ENCODE measurements around the gene GNAL. TPM values are rescaled to one million over a fixed set of nuclear protein-coding genes. Genes with fewer than 3 reads are reported as not detected.

Gene GNAL
- total and polyA plus RNA-seq, 2 experiments from 2014 or later, result 7.5 to 21.6 TPM

DNA sequence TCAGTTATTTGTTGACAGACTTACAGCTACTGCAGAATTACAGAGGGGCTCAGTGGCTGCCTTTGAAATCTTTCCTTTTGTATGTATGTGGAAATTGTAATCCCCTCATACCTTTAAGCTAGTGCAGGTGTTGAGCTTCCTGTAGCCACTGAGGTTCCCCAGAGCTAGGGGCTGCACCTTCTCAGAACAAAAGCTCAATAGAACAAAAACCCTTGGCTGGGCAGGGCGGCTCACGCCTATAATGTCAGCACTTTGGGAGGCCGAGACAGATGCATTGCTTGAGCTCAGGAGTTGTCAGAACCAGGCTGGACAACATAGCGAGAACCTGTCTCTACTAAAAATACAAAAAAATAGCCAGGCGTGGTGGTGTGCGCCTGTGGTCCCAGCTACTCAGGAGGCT is 120.8 kb downstream of the GNAL start:
- Mint-ChIP-seq H3K36me3 (ENCODE audit: low read depth) (no peaks in the 10 kb centered on the region), H3K4me1 (peaks cover 56% of the 10 kb centered on the region), H3K4me3 (no peak overlapping the region), H3K27me3 (ENCODE audit: insufficient read depth, low read depth, poor library complexity) (peaks cover 20% of the 10 kb centered on the region), H3K27ac (peak overlapping the region; percentile 80; the same call in 1 of the 2 replicates), H3K9me3 (no peaks in the 10 kb centered on the region)
- H3K4me3 ChIP-seq, result no peak overlapping the region
- no peaks in the 10 kb centered on the region for H3K9me2 ChIP-seq (ENCODE audit: insufficient read depth)
- H3K4me2 ChIP-seq, result 0 out of 2 replicates have a peak overlapping the region, but pooled peaks have one; percentile 15
- TF ChIP-seq EZH2 (IDR thresholded peaks at IDR 0.05; ENCODE audit: low read depth, unreplicated experiment) (no peak), ZNF114 (CRISPR knock-in tag; IDR thresholded peaks at IDR 0.05) (no peak), POLR2AphosphoS5 (IDR thresholded peaks at IDR 0.05; ENCODE audit: low read depth) (no peak), CREB1 (CRISPR knock-in tag; IDR thresholded peaks at IDR 0.05; ENCODE audit: low read depth) (no peak), JUNB (IDR thresholded peaks at IDR 0.05; ENCODE audit: unreplicated experiment) (no peak), EZH2phosphoT487 (IDR thresholded peaks at IDR 0.05; ENCODE audit: unreplicated experiment) (no peak), NANOG (IDR thresholded peaks at IDR 0.05; ENCODE audit: borderline replicate concordance) (no peak), ZNF331 (CRISPR knock-in tag; IDR thresholded peaks at IDR 0.05; ENCODE audit: low read depth) (no peak), STAT1 (IDR thresholded peaks at IDR 0.05; ENCODE audit: unreplicated experiment) (no peak)
- TF ChIP-seq, protein P1, sequence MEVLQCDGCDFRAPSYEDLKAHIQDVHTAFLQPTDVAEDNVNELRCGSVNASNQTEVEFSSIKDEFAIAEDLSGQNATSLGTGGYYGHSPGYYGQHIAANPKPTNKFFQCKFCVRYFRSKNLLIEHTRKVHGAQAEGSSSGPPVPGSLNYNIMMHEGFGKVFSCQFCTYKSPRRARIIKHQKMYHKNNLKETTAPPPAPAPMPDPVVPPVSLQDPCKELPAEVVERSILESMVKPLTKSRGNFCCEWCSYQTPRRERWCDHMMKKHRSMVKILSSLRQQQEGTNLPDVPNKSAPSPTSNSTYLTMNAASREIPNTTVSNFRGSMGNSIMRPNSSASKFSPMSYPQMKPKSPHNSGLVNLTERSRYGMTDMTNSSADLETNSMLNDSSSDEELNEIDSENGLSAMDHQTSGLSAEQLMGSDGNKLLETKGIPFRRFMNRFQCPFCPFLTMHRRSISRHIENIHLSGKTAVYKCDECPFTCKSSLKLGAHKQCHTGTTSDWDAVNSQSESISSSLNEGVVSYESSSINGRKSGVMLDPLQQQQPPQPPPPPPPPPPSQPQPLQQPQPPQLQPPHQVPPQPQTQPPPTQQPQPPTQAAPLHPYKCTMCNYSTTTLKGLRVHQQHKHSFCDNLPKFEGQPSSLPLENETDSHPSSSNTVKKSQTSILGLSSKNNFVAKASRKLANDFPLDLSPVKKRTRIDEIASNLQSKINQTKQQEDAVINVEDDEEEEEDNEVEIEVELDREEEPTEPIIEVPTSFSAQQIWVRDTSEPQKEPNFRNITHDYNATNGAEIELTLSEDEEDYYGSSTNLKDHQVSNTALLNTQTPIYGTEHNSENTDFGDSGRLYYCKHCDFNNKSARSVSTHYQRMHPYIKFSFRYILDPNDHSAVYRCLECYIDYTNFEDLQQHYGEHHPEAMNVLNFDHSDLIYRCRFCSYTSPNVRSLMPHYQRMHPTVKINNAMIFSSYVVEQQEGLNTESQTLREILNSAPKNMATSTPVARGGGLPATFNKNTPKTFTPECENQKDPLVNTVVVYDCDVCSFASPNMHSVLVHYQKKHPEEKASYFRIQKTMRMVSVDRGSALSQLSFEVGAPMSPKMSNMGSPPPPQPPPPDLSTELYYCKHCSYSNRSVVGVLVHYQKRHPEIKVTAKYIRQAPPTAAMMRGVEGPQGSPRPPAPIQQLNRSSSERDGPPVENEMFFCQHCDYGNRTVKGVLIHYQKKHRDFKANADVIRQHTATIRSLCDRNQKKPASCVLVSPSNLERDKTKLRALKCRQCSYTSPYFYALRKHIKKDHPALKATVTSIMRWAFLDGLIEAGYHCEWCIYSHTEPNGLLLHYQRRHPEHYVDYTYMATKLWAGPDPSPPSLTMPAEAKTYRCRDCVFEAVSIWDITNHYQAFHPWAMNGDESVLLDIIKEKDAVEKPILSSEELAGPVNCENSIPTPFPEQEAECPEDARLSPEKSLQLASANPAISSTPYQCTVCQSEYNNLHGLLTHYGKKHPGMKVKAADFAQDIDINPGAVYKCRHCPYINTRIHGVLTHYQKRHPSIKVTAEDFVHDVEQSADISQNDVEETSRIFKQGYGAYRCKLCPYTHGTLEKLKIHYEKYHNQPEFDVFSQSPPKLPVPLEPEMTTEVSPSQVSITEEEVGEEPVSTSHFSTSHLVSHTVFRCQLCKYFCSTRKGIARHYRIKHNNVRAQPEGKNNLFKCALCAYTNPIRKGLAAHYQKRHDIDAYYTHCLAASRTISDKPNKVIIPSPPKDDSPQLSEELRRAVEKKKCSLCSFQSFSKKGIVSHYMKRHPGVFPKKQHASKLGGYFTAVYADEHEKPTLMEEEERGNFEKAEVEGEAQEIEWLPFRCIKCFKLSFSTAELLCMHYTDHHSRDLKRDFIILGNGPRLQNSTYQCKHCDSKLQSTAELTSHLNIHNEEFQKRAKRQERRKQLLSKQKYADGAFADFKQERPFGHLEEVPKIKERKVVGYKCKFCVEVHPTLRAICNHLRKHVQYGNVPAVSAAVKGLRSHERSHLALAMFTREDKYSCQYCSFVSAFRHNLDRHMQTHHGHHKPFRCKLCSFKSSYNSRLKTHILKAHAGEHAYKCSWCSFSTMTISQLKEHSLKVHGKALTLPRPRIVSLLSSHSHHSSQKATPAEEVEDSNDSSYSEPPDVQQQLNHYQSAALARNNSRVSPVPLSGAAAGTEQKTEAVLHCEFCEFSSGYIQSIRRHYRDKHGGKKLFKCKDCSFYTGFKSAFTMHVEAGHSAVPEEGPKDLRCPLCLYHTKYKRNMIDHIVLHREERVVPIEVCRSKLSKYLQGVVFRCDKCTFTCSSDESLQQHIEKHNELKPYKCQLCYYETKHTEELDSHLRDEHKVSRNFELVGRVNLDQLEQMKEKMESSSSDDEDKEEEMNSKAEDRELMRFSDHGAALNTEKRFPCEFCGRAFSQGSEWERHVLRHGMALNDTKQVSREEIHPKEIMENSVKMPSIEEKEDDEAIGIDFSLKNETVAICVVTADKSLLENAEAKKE (CRISPR knock-in tag; IDR thresholded peaks at IDR 0.05), result no peak
- TF ChIP-seq, protein P2, sequence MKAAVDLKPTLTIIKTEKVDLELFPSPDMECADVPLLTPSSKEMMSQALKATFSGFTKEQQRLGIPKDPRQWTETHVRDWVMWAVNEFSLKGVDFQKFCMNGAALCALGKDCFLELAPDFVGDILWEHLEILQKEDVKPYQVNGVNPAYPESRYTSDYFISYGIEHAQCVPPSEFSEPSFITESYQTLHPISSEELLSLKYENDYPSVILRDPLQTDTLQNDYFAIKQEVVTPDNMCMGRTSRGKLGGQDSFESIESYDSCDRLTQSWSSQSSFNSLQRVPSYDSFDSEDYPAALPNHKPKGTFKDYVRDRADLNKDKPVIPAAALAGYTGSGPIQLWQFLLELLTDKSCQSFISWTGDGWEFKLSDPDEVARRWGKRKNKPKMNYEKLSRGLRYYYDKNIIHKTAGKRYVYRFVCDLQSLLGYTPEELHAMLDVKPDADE (IDR thresholded peaks at IDR 0.05), result no peak
- TF ChIP-seq, protein P3, sequence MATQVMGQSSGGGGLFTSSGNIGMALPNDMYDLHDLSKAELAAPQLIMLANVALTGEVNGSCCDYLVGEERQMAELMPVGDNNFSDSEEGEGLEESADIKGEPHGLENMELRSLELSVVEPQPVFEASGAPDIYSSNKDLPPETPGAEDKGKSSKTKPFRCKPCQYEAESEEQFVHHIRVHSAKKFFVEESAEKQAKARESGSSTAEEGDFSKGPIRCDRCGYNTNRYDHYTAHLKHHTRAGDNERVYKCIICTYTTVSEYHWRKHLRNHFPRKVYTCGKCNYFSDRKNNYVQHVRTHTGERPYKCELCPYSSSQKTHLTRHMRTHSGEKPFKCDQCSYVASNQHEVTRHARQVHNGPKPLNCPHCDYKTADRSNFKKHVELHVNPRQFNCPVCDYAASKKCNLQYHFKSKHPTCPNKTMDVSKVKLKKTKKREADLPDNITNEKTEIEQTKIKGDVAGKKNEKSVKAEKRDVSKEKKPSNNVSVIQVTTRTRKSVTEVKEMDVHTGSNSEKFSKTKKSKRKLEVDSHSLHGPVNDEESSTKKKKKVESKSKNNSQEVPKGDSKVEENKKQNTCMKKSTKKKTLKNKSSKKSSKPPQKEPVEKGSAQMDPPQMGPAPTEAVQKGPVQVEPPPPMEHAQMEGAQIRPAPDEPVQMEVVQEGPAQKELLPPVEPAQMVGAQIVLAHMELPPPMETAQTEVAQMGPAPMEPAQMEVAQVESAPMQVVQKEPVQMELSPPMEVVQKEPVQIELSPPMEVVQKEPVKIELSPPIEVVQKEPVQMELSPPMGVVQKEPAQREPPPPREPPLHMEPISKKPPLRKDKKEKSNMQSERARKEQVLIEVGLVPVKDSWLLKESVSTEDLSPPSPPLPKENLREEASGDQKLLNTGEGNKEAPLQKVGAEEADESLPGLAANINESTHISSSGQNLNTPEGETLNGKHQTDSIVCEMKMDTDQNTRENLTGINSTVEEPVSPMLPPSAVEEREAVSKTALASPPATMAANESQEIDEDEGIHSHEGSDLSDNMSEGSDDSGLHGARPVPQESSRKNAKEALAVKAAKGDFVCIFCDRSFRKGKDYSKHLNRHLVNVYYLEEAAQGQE (IDR thresholded peaks at IDR 0.05; ENCODE audit: unreplicated experiment), result no peak
- TF ChIP-seq, protein P4, sequence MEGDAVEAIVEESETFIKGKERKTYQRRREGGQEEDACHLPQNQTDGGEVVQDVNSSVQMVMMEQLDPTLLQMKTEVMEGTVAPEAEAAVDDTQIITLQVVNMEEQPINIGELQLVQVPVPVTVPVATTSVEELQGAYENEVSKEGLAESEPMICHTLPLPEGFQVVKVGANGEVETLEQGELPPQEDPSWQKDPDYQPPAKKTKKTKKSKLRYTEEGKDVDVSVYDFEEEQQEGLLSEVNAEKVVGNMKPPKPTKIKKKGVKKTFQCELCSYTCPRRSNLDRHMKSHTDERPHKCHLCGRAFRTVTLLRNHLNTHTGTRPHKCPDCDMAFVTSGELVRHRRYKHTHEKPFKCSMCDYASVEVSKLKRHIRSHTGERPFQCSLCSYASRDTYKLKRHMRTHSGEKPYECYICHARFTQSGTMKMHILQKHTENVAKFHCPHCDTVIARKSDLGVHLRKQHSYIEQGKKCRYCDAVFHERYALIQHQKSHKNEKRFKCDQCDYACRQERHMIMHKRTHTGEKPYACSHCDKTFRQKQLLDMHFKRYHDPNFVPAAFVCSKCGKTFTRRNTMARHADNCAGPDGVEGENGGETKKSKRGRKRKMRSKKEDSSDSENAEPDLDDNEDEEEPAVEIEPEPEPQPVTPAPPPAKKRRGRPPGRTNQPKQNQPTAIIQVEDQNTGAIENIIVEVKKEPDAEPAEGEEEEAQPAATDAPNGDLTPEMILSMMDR (conservative IDR thresholded peaks at IDR 0.05; ENCODE audit: low read depth in 2 of 2), result no peak
- H4K20me1 ChIP-seq (replicated peaks; ENCODE audit: insufficient read depth), result no peaks in the 10 kb centered on the region
- DNase-seq (ENCODE audit: low spot score), result no peak
- H3K27me3 ChIP-seq (ENCODE audit: insufficient read depth), result no peaks in the 10 kb centered on the region
- peaks cover 10% of the 10 kb centered on the region; the same call in 1 of the 2 replicates for H3F3A ChIP-seq (replicated peaks; ENCODE audit: low read depth)
- peaks cover 45% of the 10 kb centered on the region for H3K4me1 ChIP-seq (ENCODE audit: insufficient read depth)
- no peaks in the 10 kb centered on the region for H3K36me3 ChIP-seq (ENCODE audit: insufficient read depth)
- no peak overlapping the region for H2AFZ ChIP-seq
- peak overlapping the region; percentile 68 for H3K27ac ChIP-seq (ENCODE audit: low read depth)
- ATAC-seq, result peak; percentile 71
- H3K79me2 ChIP-seq (replicated peaks; ENCODE audit: insufficient read depth), result no peaks in the 10 kb centered on the region

Data from GM23338 (cell line).